ENCODE measurements around the gene PLEKHH1. TPM values are rescaled to one million over a fixed set of nuclear protein-coding genes. Genes with fewer than 3 reads are reported as not detected.

Gene PLEKHH1
- total and polyA plus RNA-seq, 2 experiments from 2014 or later = 14.7 to 33.9 TPM

DNA sequence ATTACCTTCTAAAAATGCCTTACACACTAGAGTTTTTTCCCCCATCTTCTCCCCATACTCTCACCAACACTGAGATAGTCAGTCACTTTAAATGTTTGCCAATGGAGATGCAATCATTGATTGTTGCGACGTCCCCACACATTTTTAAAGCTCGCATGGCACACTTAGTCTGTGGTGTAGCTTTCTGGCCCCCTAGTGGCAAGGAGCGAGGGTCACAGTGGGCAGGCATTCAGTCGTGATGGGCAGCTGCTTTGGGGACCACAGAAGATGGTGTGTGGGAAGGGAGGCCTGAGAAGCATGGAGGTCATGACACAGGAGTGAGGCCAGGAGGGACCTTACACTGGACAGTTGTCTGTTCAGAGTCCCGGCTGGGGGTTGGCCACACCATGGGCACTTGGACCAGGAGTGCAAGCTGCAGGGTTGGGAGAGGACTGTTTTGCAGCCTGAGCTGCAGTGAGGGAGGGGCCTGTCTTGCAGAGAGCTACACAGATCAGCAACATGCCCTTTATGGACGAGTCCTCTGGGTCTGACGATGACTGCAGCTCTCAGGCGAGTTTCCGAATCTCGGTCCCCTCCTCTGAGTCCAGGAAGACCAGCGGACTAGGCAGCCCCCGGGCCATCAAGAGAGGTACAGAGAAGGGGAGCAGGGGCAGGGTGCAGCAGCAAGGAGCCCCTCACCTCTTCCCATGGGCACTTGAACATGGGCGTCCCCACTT, 38.3 kb downstream of the PLEKHH1 start:
- Histone ChIP-seq H3K79me2 (replicated peaks; ENCODE audit: insufficient read depth) (no peaks in the 10 kb centered on the region), H2AFZ (no peak overlapping the region), H3K36me3 (ENCODE audit: insufficient read depth) (no peaks in the 10 kb centered on the region), H4K20me1 (replicated peaks; ENCODE audit: insufficient read depth) (no peaks in the 10 kb centered on the region), H3K4me3 (no peak overlapping the region), H3K4me2 (no peak overlapping the region), H3K27me3 (ENCODE audit: insufficient read depth) (no peaks in the 10 kb centered on the region), H3K9me2 (ENCODE audit: insufficient read depth) (no peaks in the 10 kb centered on the region), H3F3A (replicated peaks; ENCODE audit: low read depth) (no peaks in the 10 kb centered on the region), H3K4me1 (ENCODE audit: insufficient read depth) (no peaks in the 10 kb centered on the region), H3K27ac (ENCODE audit: low read depth) (no peak overlapping the region)
- H3K4me1 Mint-ChIP-seq = peaks cover 18% of the 10 kb centered on the region
- peaks cover 3% of the 10 kb centered on the region for H3K27me3 Mint-ChIP-seq (ENCODE audit: insufficient read depth, low read depth, poor library complexity)
- H3K36me3 Mint-ChIP-seq (ENCODE audit: low read depth) = peaks cover 17% of the 10 kb centered on the region
- peak; percentile 84 for DNase-seq (ENCODE audit: low spot score)
- peak; percentile 90 for ATAC-seq
- no peaks in the 10 kb centered on the region for H3K9me3 Mint-ChIP-seq
- H3K4me3 Mint-ChIP-seq = no peak overlapping the region
- no peak for TF ChIP-seq NANOG (IDR thresholded peaks at IDR 0.05; ENCODE audit: borderline replicate concordance)
- TF ChIP-seq EZH2 (IDR thresholded peaks at IDR 0.05; ENCODE audit: low read depth, unreplicated experiment) = no peak
- TF ChIP-seq, protein P1, sequence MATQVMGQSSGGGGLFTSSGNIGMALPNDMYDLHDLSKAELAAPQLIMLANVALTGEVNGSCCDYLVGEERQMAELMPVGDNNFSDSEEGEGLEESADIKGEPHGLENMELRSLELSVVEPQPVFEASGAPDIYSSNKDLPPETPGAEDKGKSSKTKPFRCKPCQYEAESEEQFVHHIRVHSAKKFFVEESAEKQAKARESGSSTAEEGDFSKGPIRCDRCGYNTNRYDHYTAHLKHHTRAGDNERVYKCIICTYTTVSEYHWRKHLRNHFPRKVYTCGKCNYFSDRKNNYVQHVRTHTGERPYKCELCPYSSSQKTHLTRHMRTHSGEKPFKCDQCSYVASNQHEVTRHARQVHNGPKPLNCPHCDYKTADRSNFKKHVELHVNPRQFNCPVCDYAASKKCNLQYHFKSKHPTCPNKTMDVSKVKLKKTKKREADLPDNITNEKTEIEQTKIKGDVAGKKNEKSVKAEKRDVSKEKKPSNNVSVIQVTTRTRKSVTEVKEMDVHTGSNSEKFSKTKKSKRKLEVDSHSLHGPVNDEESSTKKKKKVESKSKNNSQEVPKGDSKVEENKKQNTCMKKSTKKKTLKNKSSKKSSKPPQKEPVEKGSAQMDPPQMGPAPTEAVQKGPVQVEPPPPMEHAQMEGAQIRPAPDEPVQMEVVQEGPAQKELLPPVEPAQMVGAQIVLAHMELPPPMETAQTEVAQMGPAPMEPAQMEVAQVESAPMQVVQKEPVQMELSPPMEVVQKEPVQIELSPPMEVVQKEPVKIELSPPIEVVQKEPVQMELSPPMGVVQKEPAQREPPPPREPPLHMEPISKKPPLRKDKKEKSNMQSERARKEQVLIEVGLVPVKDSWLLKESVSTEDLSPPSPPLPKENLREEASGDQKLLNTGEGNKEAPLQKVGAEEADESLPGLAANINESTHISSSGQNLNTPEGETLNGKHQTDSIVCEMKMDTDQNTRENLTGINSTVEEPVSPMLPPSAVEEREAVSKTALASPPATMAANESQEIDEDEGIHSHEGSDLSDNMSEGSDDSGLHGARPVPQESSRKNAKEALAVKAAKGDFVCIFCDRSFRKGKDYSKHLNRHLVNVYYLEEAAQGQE (IDR thresholded peaks at IDR 0.05; ENCODE audit: unreplicated experiment) = no peak
- TF ChIP-seq POLR2AphosphoS5 (IDR thresholded peaks at IDR 0.05; ENCODE audit: low read depth) = no peak
- no peak for TF ChIP-seq ZNF114 (CRISPR knock-in tag; IDR thresholded peaks at IDR 0.05)
- TF ChIP-seq JUNB (IDR thresholded peaks at IDR 0.05; ENCODE audit: unreplicated experiment) = no peak
- no peak for TF ChIP-seq EZH2phosphoT487 (IDR thresholded peaks at IDR 0.05; ENCODE audit: unreplicated experiment)
- TF ChIP-seq, protein P2, sequence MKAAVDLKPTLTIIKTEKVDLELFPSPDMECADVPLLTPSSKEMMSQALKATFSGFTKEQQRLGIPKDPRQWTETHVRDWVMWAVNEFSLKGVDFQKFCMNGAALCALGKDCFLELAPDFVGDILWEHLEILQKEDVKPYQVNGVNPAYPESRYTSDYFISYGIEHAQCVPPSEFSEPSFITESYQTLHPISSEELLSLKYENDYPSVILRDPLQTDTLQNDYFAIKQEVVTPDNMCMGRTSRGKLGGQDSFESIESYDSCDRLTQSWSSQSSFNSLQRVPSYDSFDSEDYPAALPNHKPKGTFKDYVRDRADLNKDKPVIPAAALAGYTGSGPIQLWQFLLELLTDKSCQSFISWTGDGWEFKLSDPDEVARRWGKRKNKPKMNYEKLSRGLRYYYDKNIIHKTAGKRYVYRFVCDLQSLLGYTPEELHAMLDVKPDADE (IDR thresholded peaks at IDR 0.05) = no peak
- TF ChIP-seq, protein P3, sequence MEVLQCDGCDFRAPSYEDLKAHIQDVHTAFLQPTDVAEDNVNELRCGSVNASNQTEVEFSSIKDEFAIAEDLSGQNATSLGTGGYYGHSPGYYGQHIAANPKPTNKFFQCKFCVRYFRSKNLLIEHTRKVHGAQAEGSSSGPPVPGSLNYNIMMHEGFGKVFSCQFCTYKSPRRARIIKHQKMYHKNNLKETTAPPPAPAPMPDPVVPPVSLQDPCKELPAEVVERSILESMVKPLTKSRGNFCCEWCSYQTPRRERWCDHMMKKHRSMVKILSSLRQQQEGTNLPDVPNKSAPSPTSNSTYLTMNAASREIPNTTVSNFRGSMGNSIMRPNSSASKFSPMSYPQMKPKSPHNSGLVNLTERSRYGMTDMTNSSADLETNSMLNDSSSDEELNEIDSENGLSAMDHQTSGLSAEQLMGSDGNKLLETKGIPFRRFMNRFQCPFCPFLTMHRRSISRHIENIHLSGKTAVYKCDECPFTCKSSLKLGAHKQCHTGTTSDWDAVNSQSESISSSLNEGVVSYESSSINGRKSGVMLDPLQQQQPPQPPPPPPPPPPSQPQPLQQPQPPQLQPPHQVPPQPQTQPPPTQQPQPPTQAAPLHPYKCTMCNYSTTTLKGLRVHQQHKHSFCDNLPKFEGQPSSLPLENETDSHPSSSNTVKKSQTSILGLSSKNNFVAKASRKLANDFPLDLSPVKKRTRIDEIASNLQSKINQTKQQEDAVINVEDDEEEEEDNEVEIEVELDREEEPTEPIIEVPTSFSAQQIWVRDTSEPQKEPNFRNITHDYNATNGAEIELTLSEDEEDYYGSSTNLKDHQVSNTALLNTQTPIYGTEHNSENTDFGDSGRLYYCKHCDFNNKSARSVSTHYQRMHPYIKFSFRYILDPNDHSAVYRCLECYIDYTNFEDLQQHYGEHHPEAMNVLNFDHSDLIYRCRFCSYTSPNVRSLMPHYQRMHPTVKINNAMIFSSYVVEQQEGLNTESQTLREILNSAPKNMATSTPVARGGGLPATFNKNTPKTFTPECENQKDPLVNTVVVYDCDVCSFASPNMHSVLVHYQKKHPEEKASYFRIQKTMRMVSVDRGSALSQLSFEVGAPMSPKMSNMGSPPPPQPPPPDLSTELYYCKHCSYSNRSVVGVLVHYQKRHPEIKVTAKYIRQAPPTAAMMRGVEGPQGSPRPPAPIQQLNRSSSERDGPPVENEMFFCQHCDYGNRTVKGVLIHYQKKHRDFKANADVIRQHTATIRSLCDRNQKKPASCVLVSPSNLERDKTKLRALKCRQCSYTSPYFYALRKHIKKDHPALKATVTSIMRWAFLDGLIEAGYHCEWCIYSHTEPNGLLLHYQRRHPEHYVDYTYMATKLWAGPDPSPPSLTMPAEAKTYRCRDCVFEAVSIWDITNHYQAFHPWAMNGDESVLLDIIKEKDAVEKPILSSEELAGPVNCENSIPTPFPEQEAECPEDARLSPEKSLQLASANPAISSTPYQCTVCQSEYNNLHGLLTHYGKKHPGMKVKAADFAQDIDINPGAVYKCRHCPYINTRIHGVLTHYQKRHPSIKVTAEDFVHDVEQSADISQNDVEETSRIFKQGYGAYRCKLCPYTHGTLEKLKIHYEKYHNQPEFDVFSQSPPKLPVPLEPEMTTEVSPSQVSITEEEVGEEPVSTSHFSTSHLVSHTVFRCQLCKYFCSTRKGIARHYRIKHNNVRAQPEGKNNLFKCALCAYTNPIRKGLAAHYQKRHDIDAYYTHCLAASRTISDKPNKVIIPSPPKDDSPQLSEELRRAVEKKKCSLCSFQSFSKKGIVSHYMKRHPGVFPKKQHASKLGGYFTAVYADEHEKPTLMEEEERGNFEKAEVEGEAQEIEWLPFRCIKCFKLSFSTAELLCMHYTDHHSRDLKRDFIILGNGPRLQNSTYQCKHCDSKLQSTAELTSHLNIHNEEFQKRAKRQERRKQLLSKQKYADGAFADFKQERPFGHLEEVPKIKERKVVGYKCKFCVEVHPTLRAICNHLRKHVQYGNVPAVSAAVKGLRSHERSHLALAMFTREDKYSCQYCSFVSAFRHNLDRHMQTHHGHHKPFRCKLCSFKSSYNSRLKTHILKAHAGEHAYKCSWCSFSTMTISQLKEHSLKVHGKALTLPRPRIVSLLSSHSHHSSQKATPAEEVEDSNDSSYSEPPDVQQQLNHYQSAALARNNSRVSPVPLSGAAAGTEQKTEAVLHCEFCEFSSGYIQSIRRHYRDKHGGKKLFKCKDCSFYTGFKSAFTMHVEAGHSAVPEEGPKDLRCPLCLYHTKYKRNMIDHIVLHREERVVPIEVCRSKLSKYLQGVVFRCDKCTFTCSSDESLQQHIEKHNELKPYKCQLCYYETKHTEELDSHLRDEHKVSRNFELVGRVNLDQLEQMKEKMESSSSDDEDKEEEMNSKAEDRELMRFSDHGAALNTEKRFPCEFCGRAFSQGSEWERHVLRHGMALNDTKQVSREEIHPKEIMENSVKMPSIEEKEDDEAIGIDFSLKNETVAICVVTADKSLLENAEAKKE (CRISPR knock-in tag; IDR thresholded peaks at IDR 0.05) = no peak
- TF ChIP-seq, protein P4, sequence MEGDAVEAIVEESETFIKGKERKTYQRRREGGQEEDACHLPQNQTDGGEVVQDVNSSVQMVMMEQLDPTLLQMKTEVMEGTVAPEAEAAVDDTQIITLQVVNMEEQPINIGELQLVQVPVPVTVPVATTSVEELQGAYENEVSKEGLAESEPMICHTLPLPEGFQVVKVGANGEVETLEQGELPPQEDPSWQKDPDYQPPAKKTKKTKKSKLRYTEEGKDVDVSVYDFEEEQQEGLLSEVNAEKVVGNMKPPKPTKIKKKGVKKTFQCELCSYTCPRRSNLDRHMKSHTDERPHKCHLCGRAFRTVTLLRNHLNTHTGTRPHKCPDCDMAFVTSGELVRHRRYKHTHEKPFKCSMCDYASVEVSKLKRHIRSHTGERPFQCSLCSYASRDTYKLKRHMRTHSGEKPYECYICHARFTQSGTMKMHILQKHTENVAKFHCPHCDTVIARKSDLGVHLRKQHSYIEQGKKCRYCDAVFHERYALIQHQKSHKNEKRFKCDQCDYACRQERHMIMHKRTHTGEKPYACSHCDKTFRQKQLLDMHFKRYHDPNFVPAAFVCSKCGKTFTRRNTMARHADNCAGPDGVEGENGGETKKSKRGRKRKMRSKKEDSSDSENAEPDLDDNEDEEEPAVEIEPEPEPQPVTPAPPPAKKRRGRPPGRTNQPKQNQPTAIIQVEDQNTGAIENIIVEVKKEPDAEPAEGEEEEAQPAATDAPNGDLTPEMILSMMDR (conservative IDR thresholded peaks at IDR 0.05; ENCODE audit: low read depth in 2 of 2) = peak; percentile 94 to 97
- TF ChIP-seq STAT1 (IDR thresholded peaks at IDR 0.05; ENCODE audit: unreplicated experiment) = no peak
- peak; percentile 21; the same call in 1 of the 2 replicates for TF ChIP-seq CREB1 (CRISPR knock-in tag; IDR thresholded peaks at IDR 0.05; ENCODE audit: low read depth)
- no peak for TF ChIP-seq ZNF331 (CRISPR knock-in tag; IDR thresholded peaks at IDR 0.05; ENCODE audit: low read depth)
- H3K27ac Mint-ChIP-seq = no peak overlapping the region

Data from GM23338 (cell line).